Stimulated activated CD4-positive, alpha-beta T cell treated with anti-CD3 and anti-CD28 coated beads, Interleukin-12 subunit alpha, Interleukin-12 subunit beta, amount 100 ng/mL, for 48 hours (primary cell): Measurements from ENCODE around the gene EPS8L2.
A peak's percentile ranks its signal among the peaks of the same experiment; 100 is the strongest.

ENCODE experiments used
- DNase-seq, 3 donors: peaks; one replicate each; pipeline ENCODE4 v3.0.0-alpha.2; 2020; ENCODE audit warnings: low read depth in 2 of 3, low spot score in 1 of 3

The EPS8L2 gene

GRCh38 chr11:703506-703905, 2.5 kb upstream of the EPS8L2 start:
- no peak for DNase-seq

GRCh38 chr11:704228-704674, 1.8 kb upstream of the EPS8L2 start:
- no peak for DNase-seq

GRCh38 chr11:704781-705645, 1.0 kb upstream of the EPS8L2 start:
- no peak for DNase-seq

DNA sequence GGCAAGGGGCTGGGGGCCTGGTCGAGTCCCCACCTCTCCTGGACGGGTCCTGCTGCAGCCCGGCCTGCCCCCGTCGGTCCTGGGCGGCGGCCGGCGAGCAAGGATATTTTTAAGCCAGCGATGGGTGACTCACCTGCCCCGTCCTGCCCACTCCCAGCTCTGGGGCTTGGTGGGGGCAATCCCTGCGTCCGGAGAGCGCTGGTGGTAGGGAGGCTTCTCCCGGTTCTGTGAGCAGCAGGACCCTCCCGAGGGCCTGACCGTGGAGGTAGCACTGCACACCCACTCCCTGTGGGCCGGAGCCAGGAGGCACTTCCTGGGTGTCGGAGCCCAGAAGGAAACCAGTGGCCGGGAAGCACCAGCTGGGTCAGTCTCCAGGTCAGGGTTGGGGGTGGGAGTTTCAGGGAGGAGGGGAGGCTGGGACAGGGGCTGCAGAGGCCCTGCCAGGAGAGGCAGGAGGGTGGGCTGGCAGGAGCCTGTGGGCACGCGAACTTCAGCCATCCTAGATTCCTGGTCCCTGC, 467 bp downstream of the EPS8L2 start:
- no peak for DNase-seq

- DNase-seq: no peak
These were observed 1.2 kb downstream of the EPS8L2 start for GRCh38 chr11:706957-707816.

DNA sequence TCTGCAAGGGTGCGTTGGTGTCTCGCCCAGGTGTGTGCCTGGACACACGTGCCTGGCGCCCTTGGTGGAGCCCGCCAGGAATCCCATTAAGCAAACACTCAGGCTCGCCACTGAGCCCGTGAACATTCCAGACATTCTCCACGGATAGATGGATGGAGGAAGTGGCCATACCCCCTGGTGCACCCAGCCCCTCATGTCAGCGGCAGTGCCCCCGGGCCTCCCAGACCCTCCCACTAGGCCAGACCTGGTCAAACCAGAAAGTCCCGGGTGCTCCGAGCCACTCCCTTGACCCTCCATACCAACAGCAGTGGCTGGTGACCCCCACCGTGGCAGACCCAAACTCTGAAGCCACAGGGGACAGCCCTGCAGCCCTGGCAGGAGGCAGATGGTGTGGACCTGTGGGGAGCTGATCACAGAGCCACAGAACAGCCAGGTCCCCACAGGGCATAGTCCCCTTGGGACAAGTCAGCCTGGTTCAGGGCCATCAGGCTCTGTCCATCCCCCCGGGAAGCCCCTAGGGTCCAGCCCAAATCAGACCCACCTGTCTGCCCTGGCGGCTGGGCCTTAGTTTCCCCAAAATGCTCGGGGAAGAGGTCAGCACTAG, 1.9 kb downstream of the EPS8L2 start:
- no peak for DNase-seq

DNA sequence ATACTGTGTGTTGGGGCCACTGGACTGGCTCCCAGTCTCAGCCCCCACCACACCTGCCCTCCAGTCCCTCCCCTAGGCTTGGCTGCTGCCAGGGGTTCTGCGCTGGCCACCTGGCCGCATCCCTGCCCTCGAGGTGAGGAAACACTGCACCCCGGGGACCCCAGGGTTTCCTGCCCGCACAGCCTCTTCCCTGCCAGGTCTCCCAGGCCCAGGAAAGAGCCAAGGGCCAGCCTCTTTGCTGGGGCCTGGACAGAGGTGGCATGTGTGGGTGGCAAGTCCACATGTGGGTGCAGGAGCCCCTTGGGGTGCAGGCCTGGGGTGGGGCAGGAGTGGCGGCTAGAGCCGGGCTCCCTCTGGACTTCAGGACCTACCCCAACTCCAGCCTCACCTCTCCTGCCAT, 2.5 kb downstream of the EPS8L2 start:
- no peak for DNase-seq

- DNase-seq: no peak
These were observed 3.3 kb downstream of the EPS8L2 start for GRCh38 chr11:709109-709997.

- no peak for DNase-seq
These were observed 8.4 kb downstream of the EPS8L2 start for GRCh38 chr11:714436-714835.

DNA sequence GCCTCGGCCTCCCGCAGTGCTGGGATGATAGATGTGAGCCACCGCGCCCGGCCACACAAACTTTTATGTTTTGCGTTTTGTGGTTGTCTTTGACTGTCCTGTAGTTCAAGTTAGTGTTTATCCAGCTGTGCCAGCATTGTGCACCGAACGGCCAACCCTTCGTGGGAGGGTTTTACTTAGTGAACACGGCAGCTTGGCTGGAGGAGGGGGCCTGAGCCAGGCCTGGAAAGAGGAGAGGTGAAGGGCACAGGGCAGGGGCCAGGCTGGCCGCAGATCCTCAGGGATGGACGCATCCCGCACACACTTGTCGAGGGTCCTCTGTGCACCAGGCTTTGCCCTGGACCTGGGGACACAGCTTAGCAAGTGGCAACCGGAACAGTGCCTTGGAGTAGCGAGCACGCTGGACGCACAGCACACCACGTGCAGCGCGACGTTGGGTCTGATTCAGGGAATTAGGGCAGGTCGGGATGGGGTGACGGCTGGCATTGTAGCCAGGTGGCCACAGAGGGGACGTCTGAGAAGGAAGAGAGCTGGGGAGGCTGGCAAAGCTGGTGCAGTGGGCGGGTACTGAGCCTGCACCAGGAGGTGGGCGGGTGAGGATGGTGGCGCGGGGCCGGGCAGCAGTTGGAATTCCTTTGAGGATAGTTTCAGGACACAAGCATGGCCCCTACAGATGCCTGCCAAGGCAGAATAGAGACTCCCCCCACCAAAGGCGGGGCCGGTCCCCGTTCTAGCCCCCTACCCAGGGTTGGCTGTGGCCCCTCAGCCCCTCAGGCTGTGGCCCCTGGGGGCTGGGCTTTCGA, 13.4 kb downstream of the EPS8L2 start:
- no peak for DNase-seq

GRCh38 chr11:720017-720641, 14.1 kb downstream of the EPS8L2 start:
- no peak for DNase-seq

DNA sequence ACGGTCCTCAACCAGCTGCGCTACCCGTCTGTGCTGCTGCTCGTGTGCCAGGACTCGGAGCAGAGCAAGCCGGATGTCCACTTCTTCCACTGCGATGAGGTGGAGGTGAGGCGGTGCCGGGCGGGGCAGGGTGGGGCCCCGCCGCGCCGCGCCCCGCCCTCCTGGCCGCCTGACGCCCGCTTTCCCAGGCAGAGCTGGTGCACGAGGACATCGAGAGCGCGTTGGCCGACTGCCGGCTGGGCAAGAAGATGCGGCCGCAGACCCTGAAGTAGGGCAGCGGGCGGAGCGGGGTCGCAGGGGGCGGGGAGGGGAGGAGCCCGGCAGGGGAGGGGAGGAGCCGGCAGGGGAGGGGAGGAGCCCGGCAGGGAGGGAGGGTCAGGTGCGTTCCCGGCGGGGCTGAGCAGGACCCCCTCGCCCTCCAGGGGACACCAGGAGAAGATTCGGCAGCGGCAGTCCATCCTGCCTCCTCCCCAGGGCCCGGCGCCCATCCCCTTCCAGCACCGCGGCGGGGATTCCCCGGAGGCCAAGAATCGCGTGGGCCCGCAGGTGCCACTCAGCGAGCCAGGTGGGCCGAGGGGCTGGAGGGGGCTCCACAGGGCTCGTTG, 14.7 kb downstream of the EPS8L2 start:
- peak in 1 of 3 donors; percentile 47 for DNase-seq

- no peak for DNase-seq
These were observed 15.3 kb downstream of the EPS8L2 start for GRCh38 chr11:721247-721740.

DNA sequence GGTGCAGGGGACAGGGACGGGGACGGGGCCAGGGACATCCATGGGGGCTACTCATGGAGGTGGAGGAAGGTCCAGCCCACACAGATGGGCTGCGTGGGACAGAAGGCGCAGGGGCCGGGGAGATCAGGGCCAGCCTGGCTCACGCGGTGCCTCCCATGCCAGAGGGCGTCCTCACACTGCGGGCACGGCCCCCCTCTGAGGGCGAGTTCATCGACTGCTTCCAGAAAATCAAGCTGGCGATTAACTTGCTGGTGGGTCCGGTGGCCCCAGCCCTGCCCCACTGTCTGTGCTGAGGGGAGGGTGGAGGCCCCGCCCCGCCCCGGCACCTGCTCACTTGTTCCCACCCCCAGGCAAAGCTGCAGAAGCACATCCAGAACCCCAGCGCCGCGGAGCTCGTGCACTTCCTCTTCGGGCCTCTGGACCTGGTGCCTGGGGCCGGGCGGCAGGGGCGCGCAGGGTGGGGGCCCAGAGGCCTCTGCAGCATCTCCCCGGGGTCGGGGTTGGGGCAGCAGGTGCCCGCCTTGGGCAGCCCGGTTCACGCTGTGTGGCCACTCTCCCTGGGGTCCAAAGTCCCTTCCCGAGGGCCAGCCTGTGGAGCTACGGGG, 15.8 kb downstream of the EPS8L2 start:
- DNase-seq: peak in 1 of 3 donors; percentile 38

- DNase-seq: no peak
These were observed 16.3 kb downstream of the EPS8L2 start for GRCh38 chr11:722346-722811.

DNA sequence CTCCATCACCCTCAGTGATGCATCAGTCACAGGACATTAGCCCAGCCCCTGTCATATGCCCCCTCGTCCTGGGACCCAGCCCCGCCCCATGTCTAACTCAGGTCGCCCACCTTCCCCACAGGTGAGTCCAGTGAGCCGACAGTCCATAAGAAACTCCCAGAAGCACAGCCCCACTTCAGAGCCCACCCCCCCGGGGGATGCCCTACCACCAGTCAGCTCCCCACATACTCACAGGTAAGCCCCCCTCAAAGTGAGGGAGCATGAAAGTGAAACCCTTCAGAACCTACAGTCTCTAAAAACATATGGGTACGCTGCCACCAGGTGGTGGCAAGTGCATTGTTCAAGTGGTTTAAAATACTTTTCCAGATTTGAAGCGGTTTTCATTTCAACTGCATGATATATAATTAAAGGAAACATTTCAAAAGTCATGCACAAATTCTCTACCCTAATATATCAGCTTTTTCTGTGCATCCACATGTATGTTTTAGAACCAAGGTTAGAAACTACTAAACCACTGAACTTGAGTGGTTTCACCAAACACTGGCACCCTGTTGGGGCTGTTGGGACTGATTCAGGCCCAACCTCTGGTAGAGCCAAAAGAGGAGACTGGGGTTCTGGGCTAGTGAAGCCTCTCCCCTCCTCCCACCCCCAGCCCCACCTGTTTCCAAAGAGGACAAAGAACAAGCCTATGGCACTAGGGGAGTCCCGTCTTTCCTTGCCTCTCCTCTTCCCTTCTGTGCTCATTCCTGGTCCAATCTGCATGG, 17.3 kb downstream of the EPS8L2 start:
- no peak for DNase-seq

GRCh38 chr11:724049-724777, 18.2 kb downstream of the EPS8L2 start:
- no peak for DNase-seq
